Prostate gland (tissue), 2 donors: ENCODE data around the gene RGS3. TPM values are rescaled to one million over a fixed set of nuclear protein-coding genes. Genes with fewer than 3 reads are reported as not detected.

Source experiments
- DNase-seq: peaks from one replicate; pipeline ENCODE4 v3.0.0-alpha.2; 2019; ENCODE audit warnings: low spot score
- H3K27ac ChIP-seq, 2 donors: fragments of 200-600 bp; sonication (generic); 2 replicates each; pipeline ENCODE4 v1.5.1; 2017 to 2019
- H3K27me3 ChIP-seq: fragments of 200-600 bp; sonication (generic); replicated peaks from 2 replicates; pipeline ENCODE4 v1.5.1; 2019; ENCODE audit not compliant: insufficient read depth
- H3K36me3 ChIP-seq, 2 donors: fragments of 200-600 bp; sonication (generic); 1 replicate in 1 of 2; 2 replicates in 1 of 2; pipeline versions ENCODE4 v1.5.1 to v1.8.1; 2017 to 2019
- H3K4me1 ChIP-seq: fragments of 200-600 bp; sonication (generic); replicated peaks from 2 replicates; pipeline ENCODE4 v1.5.1; 2019
- H3K4me3 ChIP-seq, 2 donors: fragments of 200-600 bp; sonication (generic); 2 replicates each; pipeline ENCODE4 v1.5.1; 2017 to 2019
- H3K9me3 ChIP-seq: fragments of 200-600 bp; sonication (generic); 2 replicates; pipeline ENCODE4 v1.5.1; 2017
- POLR2A ChIP-seq: fragments of 450-650 bp; IDR thresholded peaks from one replicate; pipeline ENCODE4 v1.6.1; 2016; ENCODE audit warnings: antibody characterized with exemption, mild to moderate bottlenecking
- POLR2AphosphoS5 ChIP-seq: sonication (generic); formaldehyde crosslinking; IDR thresholded peaks from one replicate; pipeline ENCODE4 v1.6.1; 2017; ENCODE audit warnings: antibody characterized with exemption
- WGBS: methylation state at CpG from one replicate; pipeline ENCODE4 v1.1.5; 2018; 5-methylcytosine and 5-hydroxymethylcytosine counted together
- intact Hi-C: fragments of 100-400 bp; cut with DNase I; formaldehyde crosslinking; loops from one replicate; pipeline ENCODE4 v1.14.2; 2022
- total RNA-seq, 2 donors: library from RNA; depleted of rRNA; stranded (reverse); fragments of >200 nt; gene quantifications; one replicate each; pipeline ENCODE4 v1.1.0, GENCODE V29; 2016
- TF ChIP-seq, protein P1 (sequence below), 4 experiments: fragments of 200-600 bp in 2 of 4; fragments of 450-650 bp in 2 of 4; sonication (generic) in 2 of 4; IDR thresholded peaks; 1 replicate in 3 of 4; 2 replicates in 1 of 4; pipeline ENCODE4 v1.5.1; 2016 to 2019; ENCODE audit warnings: antibody characterized with exemption in 4 of 4, mild to moderate bottlenecking in 2 of 4, moderate library complexity in 2 of 4

RGS3 gene
- total RNA-seq, 2 donors from 2014 or later = 26.5 to 98.9 TPM

DNA sequence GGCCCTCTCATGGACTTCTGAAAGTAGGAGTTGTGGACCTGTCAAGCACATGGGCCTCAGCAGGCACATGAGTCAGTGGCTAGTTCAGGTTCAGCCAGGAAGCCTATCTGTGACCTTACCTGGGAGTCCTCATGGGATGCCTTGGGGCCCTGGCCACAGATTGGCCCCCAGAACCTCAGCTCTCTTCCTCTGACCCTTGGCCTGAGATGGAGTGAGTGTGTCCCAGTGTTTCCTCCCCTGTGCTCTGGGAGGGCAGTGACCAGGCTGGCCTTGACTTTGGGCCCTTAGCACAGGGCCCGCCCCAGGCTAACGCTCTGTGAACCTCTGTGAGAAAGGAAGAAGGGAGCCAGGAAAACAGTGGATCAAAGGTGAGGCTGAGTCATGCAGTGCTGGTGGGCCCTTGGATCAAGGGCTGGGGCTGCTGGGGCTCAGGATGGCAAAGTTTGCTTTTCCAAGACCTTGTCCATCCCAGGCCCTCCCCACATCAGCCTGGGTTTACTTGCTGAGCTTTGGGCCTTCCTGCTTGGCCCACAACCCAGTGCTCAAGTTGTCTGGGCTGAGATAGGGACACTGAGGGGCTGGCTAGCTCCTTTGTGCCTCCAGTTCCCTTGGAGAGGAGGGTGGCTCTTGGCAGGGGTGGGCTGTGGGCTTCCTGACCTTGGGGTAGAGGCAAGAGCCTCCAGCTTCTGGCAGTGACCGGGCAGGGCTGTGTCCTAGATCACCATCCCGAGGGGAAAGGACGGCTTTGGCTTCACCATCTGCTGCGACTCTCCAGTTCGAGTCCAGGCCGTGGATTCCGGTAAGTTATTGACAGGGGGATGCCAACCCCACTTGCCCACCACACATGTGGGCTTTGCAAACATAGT lies 41.4 kb downstream of the RGS3 start:
- Histone ChIP-seq H3K9me3 (no peaks in the 10 kb centered on the region), H3K4me1 (no peaks in the 10 kb centered on the region), H3K36me3 (no peaks in the 10 kb centered on the region), H3K27ac (no peak overlapping the region), H3K4me3 (no peak overlapping the region), H3K27me3 (no peaks in the 10 kb centered on the region)
- no peak for TF ChIP-seq POLR2A
- TF ChIP-seq, protein P1, sequence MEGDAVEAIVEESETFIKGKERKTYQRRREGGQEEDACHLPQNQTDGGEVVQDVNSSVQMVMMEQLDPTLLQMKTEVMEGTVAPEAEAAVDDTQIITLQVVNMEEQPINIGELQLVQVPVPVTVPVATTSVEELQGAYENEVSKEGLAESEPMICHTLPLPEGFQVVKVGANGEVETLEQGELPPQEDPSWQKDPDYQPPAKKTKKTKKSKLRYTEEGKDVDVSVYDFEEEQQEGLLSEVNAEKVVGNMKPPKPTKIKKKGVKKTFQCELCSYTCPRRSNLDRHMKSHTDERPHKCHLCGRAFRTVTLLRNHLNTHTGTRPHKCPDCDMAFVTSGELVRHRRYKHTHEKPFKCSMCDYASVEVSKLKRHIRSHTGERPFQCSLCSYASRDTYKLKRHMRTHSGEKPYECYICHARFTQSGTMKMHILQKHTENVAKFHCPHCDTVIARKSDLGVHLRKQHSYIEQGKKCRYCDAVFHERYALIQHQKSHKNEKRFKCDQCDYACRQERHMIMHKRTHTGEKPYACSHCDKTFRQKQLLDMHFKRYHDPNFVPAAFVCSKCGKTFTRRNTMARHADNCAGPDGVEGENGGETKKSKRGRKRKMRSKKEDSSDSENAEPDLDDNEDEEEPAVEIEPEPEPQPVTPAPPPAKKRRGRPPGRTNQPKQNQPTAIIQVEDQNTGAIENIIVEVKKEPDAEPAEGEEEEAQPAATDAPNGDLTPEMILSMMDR (IDR thresholded peaks at IDR 0.05) = no peak
- no peak for TF ChIP-seq POLR2AphosphoS5
- 94% methylated on average over 9 of the region's 9 CpGs for WGBS
- DNase-seq = no peak
- intact Hi-C loops = no loop called here

DNA sequence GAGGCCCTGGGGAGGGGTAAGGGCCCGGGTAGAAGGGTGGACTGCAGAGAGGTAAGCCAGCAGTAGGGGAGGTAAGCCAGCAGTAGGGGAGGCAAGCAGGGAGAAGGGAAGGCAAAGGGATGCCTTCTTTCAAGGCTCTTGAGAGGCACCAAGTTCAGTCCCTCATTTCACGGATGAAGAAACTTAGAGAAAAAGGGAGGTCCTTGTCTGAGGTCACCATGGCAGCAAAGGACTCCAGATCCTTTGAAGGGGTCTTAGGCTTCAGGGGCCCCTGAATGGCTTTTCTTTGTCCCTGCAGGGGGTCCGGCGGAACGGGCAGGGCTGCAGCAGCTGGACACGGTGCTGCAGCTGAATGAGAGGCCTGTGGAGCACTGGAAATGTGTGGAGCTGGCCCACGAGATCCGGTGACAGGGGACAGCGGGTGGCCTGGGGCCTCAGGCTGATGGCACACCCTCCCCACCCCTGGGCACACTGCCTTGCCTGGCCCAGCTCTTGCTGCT lies 42.6 kb downstream of the RGS3 start:
- TF ChIP-seq, protein P1 (IDR thresholded peaks at IDR 0.05) = no peak
- TF ChIP-seq POLR2AphosphoS5 (no peak), POLR2A (no peak)
- no peaks in the 10 kb centered on the region for H3K36me3 ChIP-seq
- H3K9me3 ChIP-seq = no peaks in the 10 kb centered on the region
- no peak overlapping the region for H3K27ac ChIP-seq
- H3K27me3 ChIP-seq = no peaks in the 10 kb centered on the region
- WGBS = 75% methylated on average over 9 of the region's 9 CpGs
- intact Hi-C loops = no loop called here
- no peak for DNase-seq
- H3K4me3 ChIP-seq = no peak overlapping the region
- H3K4me1 ChIP-seq = no peaks in the 10 kb centered on the region

DNA sequence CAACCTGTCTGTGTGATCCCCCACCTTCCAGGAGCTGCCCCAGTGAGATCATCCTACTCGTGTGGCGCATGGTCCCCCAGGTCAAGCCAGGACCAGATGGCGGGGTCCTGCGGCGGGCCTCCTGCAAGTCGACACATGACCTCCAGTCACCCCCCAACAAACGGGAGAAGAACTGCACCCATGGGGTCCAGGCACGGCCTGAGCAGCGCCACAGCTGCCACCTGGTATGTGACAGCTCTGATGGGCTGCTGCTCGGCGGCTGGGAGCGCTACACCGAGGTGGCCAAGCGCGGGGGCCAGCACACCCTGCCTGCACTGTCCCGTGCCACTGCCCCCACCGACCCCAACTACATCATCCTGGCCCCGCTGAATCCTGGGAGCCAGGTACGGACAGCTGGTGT lies 43.7 kb downstream of the RGS3 start:
- no peaks in the 10 kb centered on the region for H3K27me3 ChIP-seq
- no peaks in the 10 kb centered on the region for H3K4me1 ChIP-seq
- TF ChIP-seq, protein P1 (IDR thresholded peaks at IDR 0.05) = no peak
- no peak for TF ChIP-seq POLR2A
- TF ChIP-seq POLR2AphosphoS5 = no peak
- H3K9me3 ChIP-seq = no peaks in the 10 kb centered on the region
- DNase-seq = no peak
- WGBS = 96% methylated on average over 16 of the region's 19 CpGs
- intact Hi-C loops = no loop called here
- no peak overlapping the region for H3K4me3 ChIP-seq
- H3K27ac ChIP-seq = no peak overlapping the region
- H3K36me3 ChIP-seq = no peaks in the 10 kb centered on the region

DNA sequence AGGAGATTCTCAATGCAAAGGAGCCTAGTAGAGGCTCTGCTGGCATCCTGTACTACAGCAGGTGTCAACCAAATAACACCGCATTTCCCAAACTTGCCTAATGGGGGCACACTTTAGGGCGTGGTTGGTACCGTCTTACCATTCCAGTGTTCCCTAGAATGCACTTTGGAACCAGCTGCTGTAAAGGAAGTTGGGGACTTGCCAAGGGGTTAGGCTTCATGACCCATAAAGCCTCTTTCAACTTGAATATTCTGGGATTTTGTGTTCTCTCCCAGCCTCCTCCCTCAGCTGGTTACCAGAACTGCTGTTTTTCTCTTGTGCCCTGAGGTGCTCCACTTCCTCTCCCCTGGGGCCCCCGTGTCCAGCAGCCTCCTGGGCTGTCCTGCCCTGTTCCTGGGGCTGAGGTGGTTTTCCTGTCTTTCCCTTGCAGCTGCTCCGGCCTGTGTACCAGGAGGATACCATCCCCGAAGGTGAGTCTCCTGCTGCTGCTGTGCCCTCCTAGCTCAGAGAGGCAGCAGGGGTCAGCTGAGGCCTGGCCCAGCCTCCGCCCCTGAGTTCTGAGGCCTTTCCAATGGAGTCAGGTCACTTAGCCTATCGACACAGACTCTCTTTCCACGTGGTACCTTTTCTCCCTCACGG lies 44.7 kb downstream of the RGS3 start:
- intact Hi-C loops = no loop called here
- H3K36me3 ChIP-seq = no peaks in the 10 kb centered on the region
- DNase-seq = no peak
- no peak overlapping the region for H3K27ac ChIP-seq
- no peaks in the 10 kb centered on the region for H3K4me1 ChIP-seq
- TF ChIP-seq, protein P1 (IDR thresholded peaks at IDR 0.05) = no peak
- TF ChIP-seq POLR2AphosphoS5 (no peak), POLR2A (no peak)
- H3K27me3 ChIP-seq = no peaks in the 10 kb centered on the region
- 79% methylated on average over 10 of the region's 10 CpGs for WGBS
- H3K9me3 ChIP-seq = no peaks in the 10 kb centered on the region
- no peak overlapping the region for H3K4me3 ChIP-seq
